ENCODE results near the gene TBC1D12.

TBC1D12 gene

DNA sequence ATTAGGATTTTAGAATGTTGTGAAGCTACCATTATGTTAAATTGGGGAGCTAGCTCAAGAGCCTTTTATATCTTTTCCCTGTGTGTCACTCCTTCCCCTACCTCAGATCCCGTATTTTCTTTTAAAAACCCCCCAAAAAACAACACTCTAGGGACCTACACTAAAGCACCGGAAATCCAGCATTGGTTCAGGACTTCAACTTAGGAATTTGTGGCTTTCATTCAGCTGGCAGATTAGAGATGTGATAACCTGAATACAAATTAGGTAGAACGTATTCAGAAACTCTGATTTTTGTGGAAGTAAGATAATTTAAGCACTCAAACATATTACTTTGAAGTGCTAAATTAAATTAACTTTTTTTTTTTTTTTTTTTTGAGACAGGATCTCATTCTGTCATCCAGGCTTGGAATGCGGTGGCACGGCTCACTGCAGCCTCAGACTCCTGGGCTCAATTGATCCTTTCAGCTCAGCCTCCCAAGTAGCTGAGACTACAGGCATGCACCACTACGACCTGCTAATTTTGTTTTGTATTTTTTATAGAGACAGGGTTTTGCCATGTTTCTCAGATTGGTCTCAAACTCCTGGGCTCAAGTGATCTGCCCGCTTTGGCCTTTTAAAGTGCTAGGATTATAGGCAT is 6.8 kb downstream of the TBC1D12 start:
- no peak for DNase-seq

DNA sequence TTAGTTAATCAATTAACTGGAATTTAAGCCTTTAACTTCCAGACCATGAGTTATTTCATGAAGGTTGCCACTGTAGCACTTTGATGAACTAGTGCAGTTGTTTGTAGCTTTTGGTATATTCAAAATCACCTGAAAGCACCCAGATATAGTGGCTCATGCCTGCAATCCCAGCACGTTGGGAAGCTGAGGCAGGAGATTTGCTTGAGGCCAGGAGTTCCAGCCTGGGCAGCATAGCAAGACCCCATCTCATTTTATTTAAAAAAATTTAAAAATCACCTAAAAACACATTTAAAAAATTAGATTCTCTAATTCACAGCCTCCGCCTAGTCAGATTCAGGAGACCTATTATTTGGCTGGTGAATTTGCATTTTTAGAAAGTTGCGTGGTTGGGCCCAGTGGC is 9.0 kb downstream of the TBC1D12 start:
- no peak for DNase-seq

GRCh38 chr10:94412449-94412848 is 10.1 kb downstream of the TBC1D12 start:
- no peak for DNase-seq

DNA sequence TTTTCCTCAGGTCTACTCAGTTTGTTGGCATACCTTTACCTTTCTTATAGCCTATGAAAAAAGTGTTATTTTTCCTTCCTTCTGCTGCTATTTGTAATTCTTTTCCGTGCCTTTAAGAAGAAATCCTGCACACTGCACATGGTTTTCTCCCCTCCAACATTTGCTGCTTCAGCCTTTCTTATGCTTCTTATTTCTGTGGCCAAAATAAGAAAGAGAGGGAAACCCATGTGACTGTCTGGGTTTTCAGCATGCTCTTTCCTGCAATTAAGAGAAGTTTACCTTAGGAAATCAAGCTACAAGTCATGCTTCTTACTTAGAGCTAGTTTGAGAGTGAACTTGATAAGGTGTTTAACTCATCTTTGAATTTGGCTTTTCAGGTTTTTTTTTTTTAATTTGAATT is 11.0 kb downstream of the TBC1D12 start:
- DNase-seq: no peak

DNA sequence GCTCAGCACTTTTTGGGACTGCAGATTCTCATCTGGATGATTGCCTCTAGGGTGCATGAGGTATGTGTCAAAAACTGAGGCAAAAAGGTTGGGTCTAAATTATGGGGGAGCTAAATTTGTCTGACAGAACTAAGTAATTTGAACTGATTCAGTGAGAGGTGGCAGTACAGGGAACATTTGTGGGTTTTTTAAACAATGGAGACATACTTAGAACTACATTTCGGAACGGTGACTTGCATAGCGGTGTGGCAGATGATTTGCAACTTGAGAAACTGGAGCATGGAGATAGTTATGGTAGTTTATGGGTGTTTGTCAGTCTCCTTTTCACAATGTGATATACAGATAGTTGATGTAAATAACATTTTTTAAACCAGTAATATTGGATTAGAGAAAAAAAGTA is 14.6 kb downstream of the TBC1D12 start:
- no peak for DNase-seq

DNA sequence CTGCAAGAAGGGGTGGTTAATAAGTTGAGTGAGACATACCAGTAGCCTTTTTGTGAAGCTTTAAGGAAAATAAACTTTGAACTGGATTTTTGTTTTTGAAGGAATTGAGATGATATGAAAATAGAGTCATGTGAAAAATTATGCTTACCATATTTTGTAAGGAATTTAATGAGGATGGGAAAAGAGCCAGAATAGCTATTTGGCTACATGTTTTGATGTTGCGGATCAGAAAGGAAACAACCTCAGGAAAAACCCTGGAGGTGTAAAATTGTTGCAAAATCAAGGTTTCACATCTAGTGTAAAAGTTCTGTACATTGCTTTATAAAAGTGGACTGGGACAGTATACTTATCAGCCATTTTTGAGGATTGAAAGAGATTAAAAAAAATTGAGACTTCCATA is 15.0 kb downstream of the TBC1D12 start:
- DNase-seq: no peak

- DNase-seq: no peak
Measured at GRCh38 chr10:94420516-94420915, 18.2 kb downstream of the TBC1D12 start.

DNA sequence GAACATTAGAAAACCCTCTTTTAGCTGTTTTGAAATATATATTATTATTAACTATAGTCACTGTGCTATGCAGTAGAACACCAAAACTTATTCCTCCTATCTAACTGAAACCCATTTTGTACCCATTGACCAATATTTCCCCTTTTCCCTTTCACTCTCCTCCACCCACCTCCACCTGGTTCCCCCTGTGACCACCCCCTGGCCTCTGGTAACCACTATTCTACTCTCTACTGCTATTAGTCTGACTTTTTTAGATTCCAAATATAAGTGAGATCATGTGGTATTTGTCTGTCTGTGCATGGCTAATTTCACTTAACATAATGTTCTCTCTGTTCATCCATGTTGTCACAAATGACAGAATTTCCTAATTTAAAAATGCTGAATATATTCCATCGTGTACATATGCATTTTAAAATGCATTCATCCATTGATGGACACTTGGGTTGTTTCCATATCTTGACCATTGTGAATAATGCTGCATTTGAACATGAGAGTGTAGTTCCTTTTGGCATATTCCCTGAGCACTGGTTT is 18.7 kb downstream of the TBC1D12 start:
- DNase-seq: no peak

DNA sequence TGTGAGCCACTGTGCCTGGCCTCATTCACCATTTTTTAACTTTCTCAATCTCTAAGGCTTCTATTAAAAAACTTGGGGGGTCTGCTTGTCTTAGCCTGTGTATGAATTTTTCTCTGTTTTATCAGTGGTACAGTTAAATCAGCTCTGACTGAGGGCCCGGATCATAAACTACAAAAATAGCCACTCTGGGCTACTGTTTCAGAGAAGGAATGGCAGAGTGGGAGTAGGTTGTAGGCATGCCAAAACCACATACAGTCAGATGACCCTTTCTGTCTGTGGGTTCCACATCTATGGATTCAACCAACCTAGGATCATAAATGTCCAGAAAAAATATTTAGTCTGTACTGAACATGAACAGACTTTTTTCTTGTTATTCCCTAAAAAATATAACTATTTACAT is 21.3 kb downstream of the TBC1D12 start:
- DNase-seq: no peak

DNA sequence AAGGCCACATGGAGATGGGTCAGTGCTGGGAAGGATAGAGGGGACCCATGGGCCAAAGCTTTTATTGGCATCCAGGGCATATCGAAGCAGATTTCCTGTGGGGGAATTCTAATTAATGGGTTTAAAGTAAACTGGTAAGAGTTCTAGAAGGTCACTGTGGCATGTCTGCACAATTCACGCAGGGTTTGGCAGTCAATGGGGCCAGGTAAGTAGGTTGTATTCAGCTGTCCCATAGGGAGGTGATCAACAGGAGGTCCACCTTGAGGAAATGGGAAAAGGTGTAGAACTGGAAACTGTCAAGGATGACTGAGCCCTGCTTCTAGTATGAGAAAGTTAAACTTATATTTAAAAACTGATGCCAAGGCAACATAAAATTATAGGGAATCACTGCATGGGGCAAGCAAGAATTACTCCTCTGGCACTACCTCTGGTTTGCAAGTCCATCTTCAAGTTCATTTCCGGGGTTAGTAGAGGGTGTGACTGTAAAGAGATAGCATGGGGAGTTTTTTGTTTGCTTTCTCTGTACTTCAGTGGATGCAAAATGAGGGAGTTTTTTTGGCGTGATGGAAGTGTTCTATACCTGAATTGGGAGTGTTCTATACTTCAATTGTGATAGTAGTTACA is 22.5 kb downstream of the TBC1D12 start:
- DNase-seq: no peak

DNA sequence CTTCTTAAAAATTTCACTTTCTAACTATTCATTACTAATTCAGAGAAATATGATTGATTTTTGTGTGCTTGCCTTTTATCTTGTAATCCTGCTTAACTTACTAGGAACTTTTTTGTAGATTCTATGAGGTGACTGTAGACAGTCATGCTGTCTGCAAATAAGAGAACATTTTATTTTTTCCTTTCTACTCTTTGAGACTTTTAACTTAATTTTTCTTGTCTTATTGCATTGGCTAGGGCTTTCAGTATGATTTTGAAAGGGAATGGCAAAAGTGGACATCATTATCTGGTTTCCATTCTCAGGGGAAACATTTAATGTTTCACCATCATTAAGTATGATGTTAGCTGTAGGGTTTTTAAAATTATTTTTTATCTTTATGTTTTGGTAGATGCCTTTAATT is 23.6 kb downstream of the TBC1D12 start:
- DNase-seq: no peak

DNA sequence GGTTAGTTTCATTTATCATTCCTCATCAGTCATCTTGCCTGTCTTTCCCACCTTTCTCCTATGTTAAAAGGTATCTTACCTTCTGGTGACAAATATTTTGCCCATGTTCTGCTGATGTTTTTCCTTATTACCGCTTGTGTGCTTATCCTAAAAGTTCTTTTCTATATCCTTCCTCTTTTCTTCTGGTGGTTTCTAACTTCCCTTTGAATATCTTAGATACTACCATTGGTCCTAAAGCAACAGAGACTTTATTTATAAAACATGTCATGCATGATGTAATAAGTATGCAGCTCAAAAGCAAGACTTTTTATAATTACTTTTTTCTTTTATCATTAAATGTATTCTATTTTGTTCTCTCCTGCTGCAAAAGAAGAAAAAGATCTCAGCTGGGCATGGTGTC is 24.8 kb downstream of the TBC1D12 start:
- DNase-seq: no peak

DNA sequence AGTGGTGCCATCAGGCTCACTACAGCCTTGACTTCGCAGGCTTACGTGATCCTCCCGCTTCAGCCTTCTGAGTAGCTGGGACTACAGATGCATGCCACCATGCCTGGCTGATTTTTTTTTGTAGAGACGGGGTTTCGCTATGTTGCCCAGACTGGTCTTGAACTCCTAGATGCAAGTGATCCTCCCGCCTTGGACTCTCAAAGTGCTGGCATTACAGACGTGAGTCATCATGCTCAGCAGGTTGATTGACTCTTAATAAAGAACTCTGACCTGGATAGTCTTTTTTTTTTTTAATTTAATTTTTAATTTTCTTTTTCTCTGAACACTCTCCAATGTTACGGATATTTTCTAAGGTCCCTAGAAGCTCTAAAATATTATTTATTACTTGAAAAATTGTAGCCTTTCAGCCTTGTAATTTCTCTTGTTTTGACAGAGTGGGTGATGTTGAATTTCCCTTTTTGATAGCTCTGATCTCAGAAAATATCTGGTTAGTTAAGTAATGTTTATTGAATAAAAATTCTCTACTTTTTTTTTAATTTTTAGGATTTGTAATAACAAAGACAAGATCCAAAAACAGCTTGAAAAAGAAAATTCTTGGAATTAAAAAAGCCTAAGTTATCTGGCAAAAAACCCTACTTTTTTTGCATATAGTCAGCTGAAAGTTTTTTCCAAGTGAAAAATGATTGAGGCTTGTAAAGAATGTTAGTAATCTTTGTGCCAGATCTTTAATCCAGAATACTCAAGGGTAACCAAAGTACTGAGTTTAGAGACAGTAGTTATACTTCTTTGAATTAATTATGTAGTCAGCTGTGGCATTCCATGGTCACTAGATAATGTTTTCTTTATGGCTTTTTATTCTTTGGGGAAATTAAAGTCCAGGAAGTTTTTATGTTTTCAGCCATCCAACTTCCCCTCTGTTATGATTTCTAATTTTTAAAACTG is 26.7 kb downstream of the TBC1D12 start:
- no peak for DNase-seq

- no peak for DNase-seq
Measured at GRCh38 chr10:94430701-94431100, 28.4 kb downstream of the TBC1D12 start.

DNA sequence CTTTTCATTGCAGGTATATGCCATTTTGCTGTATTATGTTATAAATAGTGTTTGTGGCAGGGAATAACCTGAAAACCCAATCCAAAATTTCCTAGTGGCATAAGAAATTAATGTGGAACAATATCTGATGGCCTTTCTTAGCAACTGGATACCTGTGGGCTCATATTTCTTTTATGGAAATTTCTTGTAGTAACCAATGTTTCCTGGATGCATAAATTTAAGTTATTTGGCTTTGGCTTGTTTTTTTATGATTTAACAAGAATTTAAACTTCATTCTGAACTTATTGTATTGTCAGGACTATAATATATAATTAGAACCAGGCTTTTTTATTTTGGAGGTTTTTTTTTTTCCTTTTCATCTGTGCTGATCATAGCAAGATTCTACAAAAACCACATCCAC is 30.1 kb downstream of the TBC1D12 start:
- DNase-seq: no peak

- DNase-seq: no peak
Measured at GRCh38 chr10:94439275-94439861, 37.0 kb downstream of the TBC1D12 start.

GRCh38 chr10:94440096-94440495 is 37.8 kb downstream of the TBC1D12 start:
- no peak for DNase-seq

DNA sequence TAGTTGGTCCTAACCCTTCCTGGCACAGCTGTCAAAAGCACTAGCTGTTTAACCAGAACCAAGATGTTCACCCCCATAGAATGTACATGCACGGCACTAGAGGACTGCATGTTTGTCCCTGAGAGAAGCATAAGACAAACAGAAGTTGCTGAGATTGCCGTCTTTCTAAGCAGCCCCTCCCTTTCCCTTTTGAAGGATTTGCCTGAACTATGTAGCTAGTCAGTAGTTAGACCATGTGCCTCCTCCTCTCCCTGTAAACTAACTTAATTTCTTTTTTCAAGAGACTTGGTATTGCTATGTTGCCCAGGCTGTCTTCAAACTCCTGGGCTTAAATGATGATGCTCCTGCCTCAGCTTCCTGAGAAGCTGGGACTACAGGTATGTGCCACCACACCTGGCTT is 40.7 kb downstream of the TBC1D12 start:
- DNase-seq: no peak

DNA sequence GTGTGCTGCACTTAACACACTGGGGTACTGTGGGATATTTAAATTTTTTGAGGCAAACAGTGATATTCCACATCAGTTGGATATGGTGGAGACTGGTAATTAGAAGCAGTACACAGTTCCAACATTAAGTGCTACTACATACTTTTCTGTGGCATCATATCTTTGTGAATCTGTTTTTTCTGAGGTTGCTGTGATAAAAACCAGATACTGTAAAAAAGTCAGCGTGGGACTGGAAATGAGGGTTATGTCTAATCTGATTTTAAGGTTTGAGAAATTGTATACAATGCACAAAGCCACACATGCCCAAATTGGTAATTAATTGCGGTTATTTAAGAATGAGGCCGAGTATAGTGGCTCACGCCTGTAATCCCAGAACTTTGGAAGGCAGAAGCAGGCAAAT is 41.2 kb downstream of the TBC1D12 start:
- no peak for DNase-seq

DNA sequence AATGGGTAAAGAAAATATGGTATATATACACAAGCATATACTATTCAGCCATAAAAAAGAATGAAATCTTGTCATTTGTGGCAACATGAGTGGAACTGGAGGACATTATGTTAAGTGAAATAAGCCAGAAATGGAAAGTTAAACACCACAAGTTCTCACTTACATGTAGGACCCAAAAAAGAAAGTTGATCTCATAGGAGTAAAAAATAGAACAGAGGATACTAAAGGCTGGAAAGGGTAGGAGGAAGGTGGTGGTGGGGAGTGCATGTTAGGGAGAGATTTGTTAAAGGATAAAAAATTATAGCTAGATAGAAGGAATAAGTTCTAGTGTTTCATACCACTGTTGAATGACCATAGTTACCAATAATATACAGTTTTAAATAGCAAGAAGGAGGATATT is 48.4 kb downstream of the TBC1D12 start:
- DNase-seq: no peak

GRCh38 chr10:94451883-94452519 is 49.7 kb downstream of the TBC1D12 start:
- no peak for DNase-seq

- no peak for DNase-seq
Measured at GRCh38 chr10:94456942-94457341, 54.6 kb downstream of the TBC1D12 start.

DNA sequence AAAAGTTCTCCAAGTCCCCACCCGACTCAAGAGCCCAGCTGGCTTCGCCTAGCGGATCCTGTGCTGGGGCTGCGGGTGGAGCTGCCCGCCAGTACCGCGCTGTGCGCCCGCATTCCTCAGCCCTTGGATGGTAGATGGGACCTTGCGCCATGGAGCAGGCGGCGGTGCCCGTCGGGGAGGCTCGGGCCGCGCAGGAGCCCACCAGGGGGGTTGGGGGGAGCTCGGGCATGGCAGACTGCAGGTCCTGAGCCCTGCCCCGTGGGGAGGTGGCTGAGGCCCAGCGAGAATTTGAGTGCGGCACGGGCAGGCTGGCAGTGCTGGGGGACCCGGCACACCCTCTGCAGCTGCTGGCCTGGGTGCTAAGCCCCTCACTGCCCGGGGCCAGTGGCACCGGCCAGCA is 57.0 kb downstream of the TBC1D12 start:
- DNase-seq: no peak

Data from cerebellar nuclear complex (tissue), 1 donor.